ENCODE data around the gene PIP5K1B.

DNA sequence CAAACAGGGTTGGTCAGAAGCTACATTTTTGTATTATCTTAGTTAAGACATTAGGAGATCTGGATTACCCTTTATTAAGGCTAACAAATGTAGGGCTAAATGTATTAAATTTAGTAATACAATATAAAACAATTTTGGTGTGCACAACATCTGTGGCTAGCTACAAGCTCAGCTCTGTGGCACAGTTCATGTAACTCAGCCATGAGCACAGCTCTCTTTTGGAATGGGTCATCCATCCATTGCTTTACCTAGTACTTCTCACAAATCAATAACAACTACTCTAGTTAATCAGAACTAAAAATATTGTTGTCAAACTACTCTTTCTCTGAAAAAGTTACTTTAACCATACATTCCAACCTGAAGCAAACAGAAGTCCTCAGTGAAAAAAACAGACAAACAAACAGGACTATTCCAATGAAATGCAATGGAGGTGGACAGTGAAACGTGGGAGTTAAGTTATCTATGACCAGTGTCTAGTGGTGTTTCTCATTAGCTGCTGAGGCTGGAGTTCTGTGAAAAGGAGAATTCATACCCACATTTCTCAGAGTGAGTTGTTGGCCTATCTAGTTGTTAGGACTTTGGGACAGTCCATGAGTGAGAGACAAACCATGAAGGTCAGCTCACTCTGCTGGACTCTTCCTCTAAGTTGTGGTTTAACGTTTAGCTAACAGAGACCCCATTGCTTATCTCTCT is 55.1 kb downstream of the PIP5K1B start:
- TF ChIP-seq, protein P1, sequence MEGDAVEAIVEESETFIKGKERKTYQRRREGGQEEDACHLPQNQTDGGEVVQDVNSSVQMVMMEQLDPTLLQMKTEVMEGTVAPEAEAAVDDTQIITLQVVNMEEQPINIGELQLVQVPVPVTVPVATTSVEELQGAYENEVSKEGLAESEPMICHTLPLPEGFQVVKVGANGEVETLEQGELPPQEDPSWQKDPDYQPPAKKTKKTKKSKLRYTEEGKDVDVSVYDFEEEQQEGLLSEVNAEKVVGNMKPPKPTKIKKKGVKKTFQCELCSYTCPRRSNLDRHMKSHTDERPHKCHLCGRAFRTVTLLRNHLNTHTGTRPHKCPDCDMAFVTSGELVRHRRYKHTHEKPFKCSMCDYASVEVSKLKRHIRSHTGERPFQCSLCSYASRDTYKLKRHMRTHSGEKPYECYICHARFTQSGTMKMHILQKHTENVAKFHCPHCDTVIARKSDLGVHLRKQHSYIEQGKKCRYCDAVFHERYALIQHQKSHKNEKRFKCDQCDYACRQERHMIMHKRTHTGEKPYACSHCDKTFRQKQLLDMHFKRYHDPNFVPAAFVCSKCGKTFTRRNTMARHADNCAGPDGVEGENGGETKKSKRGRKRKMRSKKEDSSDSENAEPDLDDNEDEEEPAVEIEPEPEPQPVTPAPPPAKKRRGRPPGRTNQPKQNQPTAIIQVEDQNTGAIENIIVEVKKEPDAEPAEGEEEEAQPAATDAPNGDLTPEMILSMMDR (IDR thresholded peaks at IDR 0.05) = no peak
- TF ChIP-seq POLR2A (IDR thresholded peaks at IDR 0.05) = no peak
